HG02884 (cell line): Measurements from ENCODE around the gene S100A12.
"Not testable (repeated sequence)": the region's sequence is repeated elsewhere in the genome, so short reads cannot be mapped to it uniquely, and the experiment has no call there.

Experiments used
- ATAC-seq: cut with Tn5 transposase; IDR thresholded peaks from one replicate; pipeline ENCODE4 v1.9.1; 2021; ENCODE audit warnings: mild to moderate bottlenecking, moderate library complexity; ENCODE audit not compliant: unreplicated experiment

The S100A12 gene

GRCh38 chr1:153375511-153375910, at the start of gene S100A12:
TSS of gene S100A12 (minus strand) at chr1:153375621. CDS start at chr1:153374592, 1,029 bp downstream.
- ATAC-seq = no peak

DNA sequence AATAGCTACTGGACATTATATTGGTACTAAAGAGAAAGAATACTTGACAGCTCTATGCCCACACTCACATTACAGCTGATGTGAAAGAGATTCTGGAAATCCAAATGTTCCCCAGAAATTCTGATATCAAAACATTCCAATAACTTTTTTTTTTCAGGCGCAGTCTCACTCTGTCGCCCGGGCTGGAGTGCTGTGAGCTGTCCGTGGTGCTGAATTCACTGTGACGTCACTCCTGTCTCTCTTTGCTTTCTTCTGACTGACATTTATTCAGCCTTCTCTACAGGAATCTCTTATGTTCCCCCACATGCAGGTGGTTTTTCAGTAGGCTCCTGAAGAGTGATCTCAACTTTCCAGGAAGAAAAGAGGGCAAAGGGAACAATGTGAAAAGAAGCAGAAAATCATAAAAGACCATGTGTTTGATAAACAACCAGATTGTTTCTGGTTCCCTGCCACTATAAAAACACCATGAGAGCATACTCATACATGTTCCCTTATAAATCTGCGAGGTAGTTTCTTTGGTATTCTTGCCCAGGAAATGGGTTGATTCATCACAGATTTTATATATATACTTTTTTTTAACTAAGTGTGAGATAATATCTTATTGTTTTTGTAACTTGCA, 47.1 kb upstream of the S100A12 start:
- no peak for ATAC-seq

DNA sequence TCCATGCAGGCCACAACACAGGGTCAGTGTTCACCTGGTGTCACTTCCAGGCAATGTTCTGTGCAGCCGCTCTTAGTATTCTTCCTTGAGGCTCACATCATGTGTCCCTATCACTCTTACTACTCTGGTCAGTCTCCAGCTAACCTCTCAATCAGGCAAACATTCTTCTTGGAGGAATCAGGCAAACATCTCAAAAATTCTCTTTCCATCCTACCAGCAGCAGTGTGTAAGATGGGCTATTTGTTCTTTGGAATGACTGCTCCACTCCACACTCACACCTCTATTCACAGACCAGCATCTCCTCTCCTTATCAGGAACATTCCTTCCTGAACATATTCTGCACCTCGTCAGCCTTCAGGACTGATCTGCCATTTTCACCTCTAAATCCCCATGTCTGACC, 44.9 kb upstream of the S100A12 start:
- ATAC-seq = no peak

- ATAC-seq = not testable (repeated sequence)
Observed at GRCh38 chr1:153419436-153419793, 44.0 kb upstream of the S100A12 start.

GRCh38 chr1:153418758-153419435, 43.5 kb upstream of the S100A12 start:
- ATAC-seq = not testable (repeated sequence)

- no peak for ATAC-seq
Observed at GRCh38 chr1:153417136-153417888, 41.9 kb upstream of the S100A12 start.

- ATAC-seq = no peak
Observed at GRCh38 chr1:153415850-153416570, 40.6 kb upstream of the S100A12 start, which contains the start of gene S100A7A. TSS of gene S100A7A (plus strand) at chr1:153416520. CDS start at chr1:153418083, 1,563 bp downstream.

DNA sequence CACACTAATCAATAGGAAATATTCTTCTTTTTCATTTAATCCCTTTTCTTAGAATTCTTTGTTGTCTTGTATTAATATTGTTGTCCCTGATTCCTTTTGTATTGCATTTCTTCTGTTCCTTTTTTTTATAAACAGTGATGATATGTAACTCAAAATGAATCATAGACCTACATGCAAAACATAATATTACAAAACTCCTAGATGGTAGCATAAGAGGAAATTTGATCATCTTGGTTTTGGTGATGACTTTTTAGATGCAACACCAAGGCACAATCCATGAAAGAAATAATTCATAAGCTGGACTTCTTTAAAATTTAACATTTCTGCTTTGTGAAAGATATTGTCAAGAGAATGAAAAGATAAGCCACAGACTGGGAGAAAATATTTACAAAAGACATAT, 38.5 kb upstream of the S100A12 start:
- not testable (repeated sequence) for ATAC-seq

DNA sequence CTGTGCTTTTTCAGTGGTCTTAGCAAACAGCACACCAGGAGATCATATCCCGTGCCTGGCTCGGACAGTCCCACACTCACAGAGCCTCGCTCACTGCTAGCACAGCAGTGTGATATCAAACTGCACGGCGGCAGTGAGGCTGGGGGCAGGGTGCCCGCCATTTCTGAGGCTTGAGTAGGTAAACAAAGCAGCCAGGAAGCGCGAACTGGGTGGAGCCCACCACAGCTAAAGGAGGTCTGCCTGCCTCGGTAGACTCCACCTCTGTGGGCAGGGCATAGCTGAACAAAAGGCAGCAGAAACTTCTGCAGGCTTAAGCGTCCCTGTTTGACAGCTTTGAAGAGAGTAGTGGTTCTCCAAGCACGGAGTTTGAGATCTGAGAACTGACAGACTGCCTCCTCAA, 31.9 kb upstream of the S100A12 start:
- ATAC-seq = not testable (repeated sequence)

DNA sequence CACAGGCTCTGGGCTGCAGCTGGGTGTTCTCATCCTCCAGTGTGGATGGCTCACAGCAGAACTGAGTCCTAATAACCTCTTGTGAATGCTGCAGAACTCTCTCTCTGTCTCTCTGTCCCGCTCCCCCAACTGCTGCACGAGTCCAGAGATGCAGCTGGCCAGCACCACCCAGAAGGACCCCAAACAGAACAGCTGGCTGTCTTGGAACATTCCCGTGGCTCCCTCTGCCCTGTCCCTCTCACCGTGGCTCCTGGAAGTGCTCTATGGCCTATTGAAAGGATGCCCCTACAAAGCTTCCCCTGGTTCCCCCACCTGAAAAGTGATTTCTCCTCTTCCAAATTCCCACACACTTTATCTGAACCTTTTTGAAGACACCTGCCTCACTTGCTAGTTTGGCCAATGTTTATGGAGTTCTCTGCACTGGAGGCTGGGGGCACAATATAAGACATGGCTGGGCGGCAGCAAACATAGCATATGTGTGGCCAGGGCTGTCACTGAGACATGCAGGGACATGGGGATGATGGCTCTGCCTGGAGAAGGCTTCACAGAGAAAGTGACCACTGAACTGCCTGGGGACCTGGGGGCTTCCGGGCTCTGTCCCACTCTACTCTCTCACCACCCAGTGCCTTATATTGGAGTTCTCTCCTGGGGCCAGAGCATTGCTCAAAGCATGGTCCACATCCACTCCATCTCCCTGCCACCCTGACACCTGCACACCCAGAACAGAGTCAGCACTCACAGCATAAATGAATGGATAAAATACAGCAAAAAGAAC, 30.6 kb upstream of the S100A12 start:
- not testable (repeated sequence) for ATAC-seq

GRCh38 chr1:153404768-153405167, 29.3 kb upstream of the S100A12 start:
- ATAC-seq = no peak

GRCh38 chr1:153404086-153404635, 28.7 kb upstream of the S100A12 start:
- no peak for ATAC-seq

- no peak for ATAC-seq
Observed at GRCh38 chr1:153403421-153404085, 28.1 kb upstream of the S100A12 start.

DNA sequence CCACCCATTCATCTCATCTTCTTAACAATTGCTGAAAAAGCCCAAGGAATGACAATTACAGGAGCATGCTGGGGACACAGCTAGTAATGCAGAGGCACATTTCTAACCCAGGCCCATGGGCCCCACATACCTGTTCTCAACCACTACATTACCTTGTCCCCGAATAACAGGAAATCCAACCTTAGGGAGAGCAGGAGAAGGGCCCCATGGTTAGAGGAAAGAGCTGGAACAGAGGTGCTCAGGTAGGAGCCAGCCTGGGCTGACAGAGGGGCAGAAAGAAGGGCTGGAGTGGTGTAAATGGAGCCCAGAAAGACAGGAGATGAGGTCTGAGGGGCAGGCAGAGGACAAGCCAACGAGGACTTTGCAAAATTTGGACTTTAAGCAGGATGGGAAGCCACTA, 26.8 kb upstream of the S100A12 start:
- no peak for ATAC-seq

DNA sequence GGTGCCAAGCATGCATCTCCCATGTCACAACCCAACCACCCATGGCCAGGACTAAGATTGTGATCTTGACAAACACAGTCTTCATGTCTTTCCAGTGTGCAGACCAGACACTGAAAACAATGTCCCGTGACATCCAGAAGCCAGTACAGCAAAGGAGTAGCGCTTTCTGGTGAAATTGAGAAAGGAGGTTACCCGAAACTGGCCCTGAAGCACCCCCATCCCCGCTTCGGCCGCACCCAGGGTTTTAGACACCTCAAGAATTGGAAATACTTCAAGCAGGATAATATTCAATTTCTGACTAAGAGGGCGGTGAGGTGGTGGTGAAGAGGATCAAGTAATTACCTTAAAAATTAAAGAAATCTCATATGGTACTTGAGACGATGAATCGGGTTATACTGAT, 26.0 kb upstream of the S100A12 start:
- no peak for ATAC-seq

DNA sequence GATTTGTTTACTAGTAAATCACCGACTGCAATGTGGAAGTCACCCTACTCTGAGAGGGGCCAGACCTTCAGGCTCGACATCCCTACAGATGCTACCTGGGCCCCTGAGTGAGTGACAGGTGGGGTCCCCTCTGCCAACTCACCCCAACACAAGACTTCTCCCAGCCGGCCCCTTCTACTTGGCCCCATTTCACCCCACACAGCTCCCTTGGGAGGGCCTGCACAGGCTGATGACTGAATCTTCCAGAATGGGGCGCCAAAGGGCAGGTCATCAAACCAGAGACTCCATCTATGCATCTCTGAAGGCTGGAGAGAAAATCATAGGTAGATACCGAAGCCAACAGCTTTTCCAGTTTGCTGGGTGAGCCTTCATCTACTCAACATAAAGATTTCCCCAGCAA, 24.8 kb upstream of the S100A12 start:
- ATAC-seq = no peak

DNA sequence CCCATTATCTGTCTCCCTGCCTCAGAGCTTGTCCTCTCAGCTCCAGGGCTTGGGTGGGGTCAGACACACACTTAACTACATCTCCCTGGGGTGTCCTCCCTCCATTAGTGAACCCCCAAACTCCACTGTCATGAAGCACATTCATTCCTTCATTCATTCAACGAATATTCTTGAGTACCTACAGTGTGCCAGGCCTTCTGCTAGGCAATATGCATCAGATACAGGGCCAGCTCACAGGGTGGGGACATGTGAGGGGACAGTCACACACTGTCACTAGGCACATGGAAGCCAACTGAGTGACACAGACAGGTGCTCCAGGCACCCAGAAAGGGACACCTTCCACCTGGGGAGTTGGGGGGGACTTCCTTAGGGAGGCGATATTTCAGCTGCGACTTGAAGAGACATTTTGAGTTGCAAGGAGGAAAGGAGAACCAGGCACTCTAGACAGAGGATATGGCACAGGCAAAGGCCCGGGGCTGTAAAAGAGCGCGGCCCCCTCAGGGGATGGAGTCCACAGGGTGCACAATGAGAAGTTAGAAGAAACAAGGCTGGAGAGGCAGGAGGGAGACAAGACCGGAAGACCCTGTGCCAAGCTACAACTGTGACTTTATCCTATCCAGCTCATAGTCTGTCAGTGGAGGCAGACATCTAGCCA, 24.1 kb upstream of the S100A12 start:
- no peak for ATAC-seq

DNA sequence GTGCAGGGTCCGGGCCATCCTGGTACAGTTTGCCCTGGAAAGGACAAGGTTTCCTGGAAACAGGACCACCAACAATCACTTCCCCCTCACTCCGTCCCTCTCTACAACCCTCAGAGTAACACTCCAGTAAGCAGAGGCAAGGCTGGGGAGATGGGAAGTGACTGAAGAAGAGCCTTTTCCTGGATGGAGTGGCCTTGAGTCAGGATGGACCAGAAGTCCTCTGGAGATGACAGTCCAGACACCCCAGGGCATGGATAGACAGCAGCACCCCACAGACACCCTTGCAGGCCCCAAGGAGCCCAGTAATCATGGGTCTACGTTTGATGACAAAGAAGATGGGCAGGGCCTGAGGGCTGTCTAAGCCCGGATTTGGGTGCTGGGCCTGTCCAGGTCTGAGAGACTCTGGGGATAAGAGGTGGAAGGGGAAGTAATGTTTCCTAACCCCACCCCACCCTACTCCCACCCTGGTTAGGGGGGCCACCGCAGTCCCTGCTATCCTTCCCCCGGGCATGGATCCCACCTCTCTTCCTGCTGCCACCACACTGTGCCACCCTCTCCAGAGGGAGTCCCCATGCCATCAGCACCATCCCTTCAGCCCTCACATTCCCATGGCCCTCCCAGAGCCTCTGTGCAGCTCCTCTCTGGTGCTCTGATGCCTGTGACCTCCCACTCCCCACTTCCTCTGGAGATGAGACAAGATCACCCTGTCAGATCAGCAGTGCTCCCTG, 22.7 kb upstream of the S100A12 start:
- no peak for ATAC-seq
